DOHH2 (cell line): ENCODE measurements around the gene NPAS2.

Experiments used
- H3F3A ChIP-seq: fragments of 200-600 bp; sonication (generic), shearing (Covaris generic); 2 replicates; pipeline ENCODE4 v1.6.0; 2016; ENCODE audit warnings: antibody characterized with exemption, mild to moderate bottlenecking; ENCODE audit not compliant: control insufficient read depth, insufficient read depth
- H3K27ac ChIP-seq: fragments of 200-600 bp; sonication (generic); 2 replicates; pipeline ENCODE4 v1.5.1; 2014; ENCODE audit warnings: low read depth, mild to moderate bottlenecking, low read length, moderate library complexity
- H3K27me3 ChIP-seq: fragments of 200-600 bp; sonication (generic); 2 replicates; pipeline ENCODE4 v1.6.1; 2014; ENCODE audit warnings: mild to moderate bottlenecking, low read length, mixed read lengths; ENCODE audit not compliant: control insufficient read depth
- H3K36me3 ChIP-seq: fragments of 200-600 bp; sonication (generic); 2 replicates; pipeline ENCODE4 v1.6.1; 2014; ENCODE audit warnings: mild to moderate bottlenecking, low read length, moderate library complexity, mixed read lengths; ENCODE audit not compliant: control insufficient read depth
- H3K4me1 ChIP-seq: fragments of 200-600 bp; sonication (generic); 2 replicates; pipeline ENCODE4 v1.6.1; 2014; ENCODE audit warnings: mild to moderate bottlenecking, low read length, mixed read lengths; ENCODE audit not compliant: control insufficient read depth
- H3K4me2 ChIP-seq: fragments of 200-600 bp; sonication (generic); 2 replicates; pipeline ENCODE4 v1.6.0; 2014; ENCODE audit warnings: mild to moderate bottlenecking, low read length, moderate library complexity
- H3K4me3 ChIP-seq: fragments of 200-600 bp; sonication (generic); 2 replicates; pipeline ENCODE4 v1.5.1; 2014; ENCODE audit warnings: mild to moderate bottlenecking, low read length, mixed read lengths
- H3K79me2 ChIP-seq: fragments of 200-600 bp; sonication (generic); 2 replicates; pipeline ENCODE4 v1.6.1; 2014; ENCODE audit warnings: mild to moderate bottlenecking, low read length, mixed read lengths; ENCODE audit not compliant: control insufficient read depth
- H3K9me2 ChIP-seq: fragments of 200-600 bp; sonication (generic); replicated peaks from 2 replicates; pipeline ENCODE4 v1.6.1; 2014; ENCODE audit warnings: mild to moderate bottlenecking, low read length, mixed read lengths; ENCODE audit not compliant: control insufficient read depth
- H3K9me3 ChIP-seq: fragments of 200-600 bp; sonication (generic); 2 replicates; pipeline ENCODE4 v1.6.1; 2014; ENCODE audit warnings: antibody characterized with exemption, low read length, mixed read lengths; ENCODE audit not compliant: control insufficient read depth, insufficient read depth
- H4K20me1 ChIP-seq: fragments of 200-600 bp; sonication (generic); 2 replicates; pipeline ENCODE4 v1.6.0; 2014; ENCODE audit warnings: low read depth, mild to moderate bottlenecking, antibody characterized with exemption, low read length, moderate library complexity; ENCODE audit not compliant: control insufficient read depth, insufficient read depth
- CTCF ChIP-seq: fragments of 200-600 bp; sonication (generic); IDR thresholded peaks from one replicate; pipeline ENCODE4 v1.5.1; 2014; ENCODE audit warnings: antibody characterized with exemption, mild to moderate bottlenecking, low read depth, low read length; ENCODE audit not compliant: poor library complexity, severe bottlenecking
- EZH2phosphoT487 ChIP-seq: fragments of 200-600 bp; sonication (generic); IDR thresholded peaks from 2 replicates; pipeline ENCODE4 v1.6.1; 2017; ENCODE audit warnings: borderline replicate concordance, mild to moderate bottlenecking, antibody characterized with exemption, low read length, moderate library complexity, mixed read lengths

NPAS2 gene

GRCh38 chr2:100977511-100977910, 157.6 kb downstream of the NPAS2 start:
- Histone ChIP-seq H3K4me1 (peaks cover 9% of the 10 kb centered on the region), H3K27ac (no peak overlapping the region), H3K9me2 (no peaks in the 10 kb centered on the region), H3K9me3 (no peaks in the 10 kb centered on the region), H3K27me3 (peaks cover 14% of the 10 kb centered on the region; the same call in 1 of the 2 replicates), H3K79me2 (no peaks in the 10 kb centered on the region), H3K4me3 (no peak overlapping the region), H3K36me3 (no peaks in the 10 kb centered on the region), H3K4me2 (no peak overlapping the region), H4K20me1 (no peaks in the 10 kb centered on the region), H3F3A (0 out of 2 replicates have a peak, but pooled peaks cover 2% of the 10 kb centered on the region)
- no peak for TF ChIP-seq CTCF
- no peak for TF ChIP-seq EZH2phosphoT487

GRCh38 chr2:100978582-100979191, 158.7 kb downstream of the NPAS2 start:
- Histone ChIP-seq H3K79me2 (no peaks in the 10 kb centered on the region), H3K27me3 (peaks cover 14% of the 10 kb centered on the region; the same call in 1 of the 2 replicates), H3K4me3 (no peak overlapping the region), H3K4me1 (peaks cover 9% of the 10 kb centered on the region), H3K27ac (no peak overlapping the region), H4K20me1 (no peaks in the 10 kb centered on the region), H3K9me3 (no peaks in the 10 kb centered on the region), H3K4me2 (no peak overlapping the region), H3K9me2 (no peaks in the 10 kb centered on the region), H3K36me3 (no peaks in the 10 kb centered on the region), H3F3A (0 out of 2 replicates have a peak, but pooled peaks cover 2% of the 10 kb centered on the region)
- TF ChIP-seq CTCF (no peak), EZH2phosphoT487 (no peak)

GRCh38 chr2:100980046-100980445, 160.1 kb downstream of the NPAS2 start:
- Histone ChIP-seq H3K4me1 (peaks cover 9% of the 10 kb centered on the region), H3K9me3 (no peaks in the 10 kb centered on the region), H3K27ac (no peak overlapping the region), H3K4me2 (no peak overlapping the region), H3K4me3 (no peak overlapping the region), H3K27me3 (peaks cover 14% of the 10 kb centered on the region; the same call in 1 of the 2 replicates), H3K9me2 (no peaks in the 10 kb centered on the region), H3F3A (0 out of 2 replicates have a peak, but pooled peaks cover 2% of the 10 kb centered on the region), H3K79me2 (no peaks in the 10 kb centered on the region), H4K20me1 (no peaks in the 10 kb centered on the region), H3K36me3 (no peaks in the 10 kb centered on the region)
- TF ChIP-seq CTCF, result no peak
- TF ChIP-seq EZH2phosphoT487, result no peak
